Mucosa of descending colon (tissue), 3 donors: ENCODE data around the gene PGM1. TPM values are rescaled to one million over a fixed set of nuclear protein-coding genes. Genes with fewer than 3 reads are reported as not detected.

Source experiments
- ATAC-seq: fragments of 200-7000 bp; cut with Tn5 transposase; one replicate; pipeline ENCODE4 v1.9.1; 2020; ENCODE audit warnings: mild to moderate bottlenecking, moderate library complexity
- DNase-seq, 3 donors: peaks; one replicate each; pipeline ENCODE4 v3.0.0-alpha.2; 2020
- H3K36me3 ChIP-seq: fragments of 200-600 bp; one replicate; pipeline ENCODE4 v1.8.0; 2021; ENCODE audit warnings: low read depth, mild to moderate bottlenecking
- H3K4me1 ChIP-seq: fragments of 200-600 bp; one replicate; pipeline ENCODE4 v1.8.0; 2021; ENCODE audit warnings: low read depth, mild to moderate bottlenecking
- H3K4me3 ChIP-seq: fragments of 200-600 bp; one replicate; pipeline ENCODE4 v1.8.0; 2021; ENCODE audit warnings: mild to moderate bottlenecking
- H3K9me3 ChIP-seq: fragments of 200-600 bp; one replicate; pipeline ENCODE4 v1.8.0; 2021; ENCODE audit warnings: mild to moderate bottlenecking
- intact Hi-C, 2 donors: fragments of 100-400 bp; cut with DNase I in 1 of 2; cut with micrococcal nuclease in 1 of 2; formaldehyde crosslinking; loops; one replicate each; pipeline versions ENCODE4 v1.11.0 to v1.11.1; 2022; cut with DNase I, micrococcal nuclease
- total RNA-seq, 3 donors: library from RNA; stranded (reverse); fragmentation: NEBNext Ultra II Directional in 2 of 3; extraction: Animal tissue kit (Norgen Biotek cat#: 25700) in 2 of 3; gene quantifications; one replicate each; pipeline versions ENCODE4 v1.2.1 to v1.2.4, GENCODE V29; 2021 to 2023
- TF ChIP-seq, protein P1 (sequence below): fragments of 200-600 bp; IDR thresholded peaks from one replicate; pipeline ENCODE4 v1.8.0; 2022; ENCODE audit warnings: antibody characterized with exemption, mild to moderate bottlenecking
- donor health status: DM: no; HTN: no; CAD: no; lungs with moderate emphysema.
- donor health status: DM: no; HTN: no; CAD: no.
- donor health status: DM: no; HTN: yes; CAD: no.

Gene PGM1
- total RNA-seq, 3 donors from 2014 or later, result 81.0 to 116 (median 87.3) TPM

DNA sequence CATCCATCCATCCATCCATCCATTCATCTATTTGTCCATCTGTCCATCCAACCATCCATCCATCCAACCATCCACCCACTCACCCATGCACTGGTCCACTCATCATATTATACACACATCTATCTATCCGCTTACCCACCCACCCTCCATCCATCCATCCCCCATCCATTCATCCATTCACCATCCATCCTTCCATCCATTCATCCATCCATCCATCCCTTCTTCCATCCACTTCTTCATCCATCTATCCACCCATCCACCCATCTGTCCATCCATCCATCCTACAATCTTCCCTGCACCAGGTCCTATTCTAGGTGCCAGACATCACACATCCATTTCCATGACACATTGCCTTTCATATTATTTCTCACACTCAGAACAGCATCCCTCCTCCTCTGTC lies 93.5 kb downstream of the PGM1 start:
- Histone ChIP-seq H3K9me3 (no peaks in the 10 kb centered on the region), H3K4me3 (no peak overlapping the region), H3K4me1 (peaks cover 2% of the 10 kb centered on the region), H3K36me3 (no peaks in the 10 kb centered on the region)
- ATAC-seq (no peak), DNase-seq (no peak)
- intact Hi-C loops, result loop anchor here in 1 of 2 donors (10.0 kb wide), 1 partner anchor 448 kb away; no protein-coding TSS in a partner anchor
- TF ChIP-seq, protein P1, sequence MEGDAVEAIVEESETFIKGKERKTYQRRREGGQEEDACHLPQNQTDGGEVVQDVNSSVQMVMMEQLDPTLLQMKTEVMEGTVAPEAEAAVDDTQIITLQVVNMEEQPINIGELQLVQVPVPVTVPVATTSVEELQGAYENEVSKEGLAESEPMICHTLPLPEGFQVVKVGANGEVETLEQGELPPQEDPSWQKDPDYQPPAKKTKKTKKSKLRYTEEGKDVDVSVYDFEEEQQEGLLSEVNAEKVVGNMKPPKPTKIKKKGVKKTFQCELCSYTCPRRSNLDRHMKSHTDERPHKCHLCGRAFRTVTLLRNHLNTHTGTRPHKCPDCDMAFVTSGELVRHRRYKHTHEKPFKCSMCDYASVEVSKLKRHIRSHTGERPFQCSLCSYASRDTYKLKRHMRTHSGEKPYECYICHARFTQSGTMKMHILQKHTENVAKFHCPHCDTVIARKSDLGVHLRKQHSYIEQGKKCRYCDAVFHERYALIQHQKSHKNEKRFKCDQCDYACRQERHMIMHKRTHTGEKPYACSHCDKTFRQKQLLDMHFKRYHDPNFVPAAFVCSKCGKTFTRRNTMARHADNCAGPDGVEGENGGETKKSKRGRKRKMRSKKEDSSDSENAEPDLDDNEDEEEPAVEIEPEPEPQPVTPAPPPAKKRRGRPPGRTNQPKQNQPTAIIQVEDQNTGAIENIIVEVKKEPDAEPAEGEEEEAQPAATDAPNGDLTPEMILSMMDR, result no peak

DNA sequence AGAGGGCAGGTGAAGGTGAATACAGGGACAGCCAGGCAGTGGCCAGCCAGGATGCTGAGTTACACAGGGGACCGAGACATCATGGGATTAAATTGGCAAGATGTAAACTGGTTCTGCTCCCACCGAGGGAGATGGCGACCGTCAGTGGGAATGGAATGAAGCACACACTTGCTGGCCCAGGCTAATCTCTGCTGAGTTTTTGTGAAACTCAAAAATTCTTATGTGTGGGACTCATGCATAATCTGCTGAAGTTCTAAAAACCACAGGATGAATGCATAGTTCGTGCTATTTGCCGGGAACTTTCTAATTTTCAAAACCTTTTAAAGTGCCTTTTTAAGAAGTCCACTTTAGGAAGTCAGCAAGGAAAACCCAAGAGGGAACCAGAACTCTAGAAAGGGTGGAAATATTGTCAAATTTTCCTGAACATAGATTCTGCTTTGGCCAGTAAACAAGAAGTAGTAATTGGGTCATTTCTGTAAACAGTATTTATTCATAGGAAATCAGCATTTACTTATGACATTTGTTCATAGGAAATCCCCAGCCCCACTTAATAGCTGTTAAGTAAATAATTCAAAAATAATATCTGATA lies 95.2 kb downstream of the PGM1 start:
- TF ChIP-seq, protein P1, result no peak
- ATAC-seq, result no peak
- peaks cover 7% of the 10 kb centered on the region for H3K4me1 ChIP-seq
- no peaks in the 10 kb centered on the region for H3K36me3 ChIP-seq
- intact Hi-C loops, result loop anchor here in 1 of 2 donors (10.0 kb wide), 1 partner anchor 446 kb away; no protein-coding TSS in a partner anchor
- no peaks in the 10 kb centered on the region for H3K9me3 ChIP-seq
- H3K4me3 ChIP-seq, result no peak overlapping the region
- no peak for DNase-seq

DNA sequence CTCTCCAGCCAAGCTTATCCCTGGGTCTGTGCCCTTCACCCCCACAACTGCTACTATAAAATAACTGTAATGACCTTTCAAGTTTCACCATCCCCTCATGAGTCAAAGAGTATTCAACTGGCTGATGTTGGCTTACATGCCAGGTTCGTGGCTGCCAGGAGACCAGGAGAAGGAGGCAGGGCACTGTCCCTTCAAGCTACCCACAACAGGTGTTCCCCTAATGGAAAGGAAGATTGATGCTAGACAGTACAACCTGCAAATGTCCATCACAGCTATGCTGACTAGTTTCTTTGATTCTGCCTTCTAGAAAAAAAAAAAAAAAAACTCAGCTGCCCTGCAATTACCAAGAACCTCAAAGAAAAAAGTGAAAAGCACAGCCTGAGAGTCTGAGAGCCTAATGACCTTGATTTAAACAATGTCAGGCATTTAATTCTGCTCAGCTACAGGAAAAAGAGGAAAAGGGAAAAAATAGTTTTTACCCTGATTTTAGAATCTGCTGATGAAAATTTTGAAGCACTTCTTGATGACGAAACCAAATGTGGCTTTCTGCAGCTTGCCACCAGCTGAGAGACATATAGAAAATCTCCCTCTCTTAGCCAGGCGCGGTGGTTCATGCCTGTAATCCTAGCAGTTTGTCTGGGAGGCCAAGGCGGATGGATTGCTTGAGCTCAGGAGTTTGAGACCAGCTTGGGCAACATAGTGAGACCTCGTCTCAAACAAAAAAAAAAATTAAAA lies 97.9 kb downstream of the PGM1 start:
- TF ChIP-seq, protein P1, result no peak
- H3K4me3 ChIP-seq, result no peak overlapping the region
- H3K36me3 ChIP-seq, result no peaks in the 10 kb centered on the region
- intact Hi-C loops, result loop anchor here in 1 of 2 donors (10.0 kb wide), 1 partner anchor 454 kb away; no protein-coding TSS in a partner anchor
- DNase-seq, result no peak
- H3K9me3 ChIP-seq, result no peaks in the 10 kb centered on the region
- H3K4me1 ChIP-seq, result peaks cover 7% of the 10 kb centered on the region
- no peak for ATAC-seq

DNA sequence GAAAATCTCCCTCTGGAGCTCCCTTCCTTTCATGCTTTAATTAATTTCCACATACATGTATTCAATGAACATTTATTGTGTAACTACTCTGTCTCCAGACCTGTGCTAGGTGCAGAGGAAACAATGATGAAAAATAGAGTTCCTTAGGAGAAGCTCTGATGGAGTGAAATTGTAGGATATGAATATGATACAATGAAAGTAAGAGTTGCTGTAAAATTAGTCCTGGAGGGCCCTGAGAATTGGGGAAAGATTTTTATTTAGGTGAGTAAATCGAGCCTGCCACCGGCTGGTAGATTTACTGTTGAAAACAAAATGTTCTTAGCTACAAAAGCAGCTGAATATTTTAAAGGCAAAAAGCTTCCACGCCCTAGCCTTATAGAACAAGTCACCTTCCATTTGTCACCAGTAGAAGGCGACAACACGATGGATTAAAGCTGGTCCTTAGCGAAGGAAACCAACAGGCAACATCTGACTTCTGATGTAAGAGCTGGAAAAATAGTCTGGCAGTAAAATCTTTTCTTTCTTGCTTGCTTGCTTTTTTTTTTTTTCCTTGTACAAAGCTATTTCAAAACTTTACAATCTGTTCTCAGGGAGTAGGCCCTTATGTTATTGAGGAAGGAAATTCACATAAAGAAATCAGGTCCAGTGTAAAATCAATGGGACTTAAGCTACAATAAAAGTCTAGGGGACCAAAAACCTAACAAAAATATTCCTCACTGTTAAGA lies 98.7 kb downstream of the PGM1 start:
- Histone ChIP-seq H3K36me3 (no peaks in the 10 kb centered on the region), H3K4me1 (peaks cover 7% of the 10 kb centered on the region), H3K4me3 (peak overlapping the region; percentile 3), H3K9me3 (no peaks in the 10 kb centered on the region)
- TF ChIP-seq, protein P1, result peak; percentile 36
- intact Hi-C loops, result loop anchor here in 1 of 2 donors (10.0 kb wide), 1 partner anchor 453 kb away; no protein-coding TSS in a partner anchor
- DNase-seq (peak in 1 of 3 donors; percentile 87), ATAC-seq (peak; percentile 92)

DNA sequence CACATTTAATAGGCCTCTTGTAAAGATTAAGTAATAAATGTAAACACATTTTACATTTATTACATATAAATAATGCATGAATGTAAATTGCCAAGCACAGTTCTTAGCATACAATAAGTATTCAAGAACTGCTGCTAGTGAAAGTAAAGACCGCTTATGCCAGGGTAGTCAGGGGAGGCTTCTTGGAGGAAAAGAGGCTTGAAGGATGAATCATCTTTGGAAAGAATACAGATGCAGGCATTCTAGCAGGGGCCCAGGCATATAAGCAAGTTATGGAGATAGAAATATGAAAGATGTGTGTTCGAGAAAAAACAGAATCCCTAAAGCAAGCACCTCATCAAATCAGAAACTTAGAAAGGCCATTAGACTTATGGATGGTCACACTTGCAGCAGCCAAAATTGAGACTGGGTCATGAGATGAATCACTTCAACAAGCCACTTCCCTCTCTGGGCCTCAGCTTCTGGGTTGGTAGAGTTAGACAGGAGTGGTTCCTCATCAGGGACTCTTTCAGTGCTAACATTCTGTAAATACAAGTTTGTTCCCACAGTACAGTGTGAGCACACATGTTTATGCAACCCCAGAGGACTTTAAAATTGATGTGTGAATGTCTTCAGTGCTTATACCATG lies 100.8 kb downstream of the PGM1 start:
- ATAC-seq (no peak), DNase-seq (no peak)
- no peaks in the 10 kb centered on the region for H3K9me3 ChIP-seq
- H3K36me3 ChIP-seq, result no peaks in the 10 kb centered on the region
- TF ChIP-seq, protein P1, result no peak
- no peak overlapping the region for H3K4me3 ChIP-seq
- peaks cover 7% of the 10 kb centered on the region for H3K4me1 ChIP-seq
- intact Hi-C loops, result loop anchor here in 1 of 2 donors (10.0 kb wide), 1 partner anchor 451 kb away; no protein-coding TSS in a partner anchor
